ENCODE measurements around the gene NUTF2.
"Not testable (repeated sequence)": the region's sequence is repeated elsewhere in the genome, so short reads cannot be mapped to it uniquely, and the experiment has no call there.

Gene NUTF2

DNA sequence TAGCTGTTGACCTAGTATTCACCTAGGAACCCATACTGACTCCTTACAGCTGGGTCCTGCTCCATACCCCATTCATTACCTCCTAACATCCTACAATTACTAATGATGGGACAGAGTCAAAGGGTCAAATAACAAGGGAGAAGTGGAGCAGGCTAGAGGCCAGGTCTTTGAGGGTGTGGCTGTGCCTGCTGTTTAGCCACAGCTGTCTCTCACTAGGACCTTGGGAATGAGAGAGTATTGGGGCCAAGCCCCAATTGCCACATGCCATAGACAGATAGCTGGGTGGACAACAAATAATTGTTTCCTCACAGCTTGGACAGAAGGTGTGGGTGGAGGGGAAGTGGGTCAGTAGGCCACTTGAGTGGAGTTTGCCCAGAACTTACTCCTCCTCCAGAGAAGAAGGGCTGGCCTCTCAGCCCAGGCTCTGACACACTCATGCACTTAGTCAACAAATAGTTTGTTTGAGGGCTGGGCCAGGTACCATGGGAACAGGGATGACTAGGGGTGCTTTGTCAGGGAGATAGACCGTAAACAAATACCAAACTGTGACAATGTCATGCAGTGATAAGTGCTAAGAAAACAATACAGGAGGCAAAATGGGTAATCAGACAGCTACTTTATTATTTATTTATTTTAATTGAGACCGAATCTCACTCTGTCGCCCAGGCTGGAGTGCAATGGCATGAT is 11.0 kb downstream of the NUTF2 start:
- no peak overlapping the region for H3K4me3 ChIP-seq (ENCODE audit: low read depth, low read length)
- TF ChIP-seq, protein P1, sequence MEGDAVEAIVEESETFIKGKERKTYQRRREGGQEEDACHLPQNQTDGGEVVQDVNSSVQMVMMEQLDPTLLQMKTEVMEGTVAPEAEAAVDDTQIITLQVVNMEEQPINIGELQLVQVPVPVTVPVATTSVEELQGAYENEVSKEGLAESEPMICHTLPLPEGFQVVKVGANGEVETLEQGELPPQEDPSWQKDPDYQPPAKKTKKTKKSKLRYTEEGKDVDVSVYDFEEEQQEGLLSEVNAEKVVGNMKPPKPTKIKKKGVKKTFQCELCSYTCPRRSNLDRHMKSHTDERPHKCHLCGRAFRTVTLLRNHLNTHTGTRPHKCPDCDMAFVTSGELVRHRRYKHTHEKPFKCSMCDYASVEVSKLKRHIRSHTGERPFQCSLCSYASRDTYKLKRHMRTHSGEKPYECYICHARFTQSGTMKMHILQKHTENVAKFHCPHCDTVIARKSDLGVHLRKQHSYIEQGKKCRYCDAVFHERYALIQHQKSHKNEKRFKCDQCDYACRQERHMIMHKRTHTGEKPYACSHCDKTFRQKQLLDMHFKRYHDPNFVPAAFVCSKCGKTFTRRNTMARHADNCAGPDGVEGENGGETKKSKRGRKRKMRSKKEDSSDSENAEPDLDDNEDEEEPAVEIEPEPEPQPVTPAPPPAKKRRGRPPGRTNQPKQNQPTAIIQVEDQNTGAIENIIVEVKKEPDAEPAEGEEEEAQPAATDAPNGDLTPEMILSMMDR (IDR thresholded peaks at IDR 0.05; ENCODE audit: low read depth, low read length) = no peak

GRCh38 chr16:67858500-67858899 is 11.8 kb downstream of the NUTF2 start:
- no peak overlapping the region for H3K4me3 ChIP-seq (ENCODE audit: low read depth, low read length)
- TF ChIP-seq, protein P1 (IDR thresholded peaks at IDR 0.05; ENCODE audit: low read depth, low read length) = no peak

- TF ChIP-seq, protein P1 (IDR thresholded peaks at IDR 0.05; ENCODE audit: low read depth, low read length) = no peak
- H3K4me3 ChIP-seq (ENCODE audit: low read depth, low read length) = no peak overlapping the region
Measured at GRCh38 chr16:67860589-67861398, 14.1 kb downstream of the NUTF2 start.

GRCh38 chr16:67861877-67862276 is 15.1 kb downstream of the NUTF2 start:
- no peak overlapping the region for H3K4me3 ChIP-seq (ENCODE audit: low read depth, low read length)
- TF ChIP-seq, protein P1 (IDR thresholded peaks at IDR 0.05; ENCODE audit: low read depth, low read length) = no peak

DNA sequence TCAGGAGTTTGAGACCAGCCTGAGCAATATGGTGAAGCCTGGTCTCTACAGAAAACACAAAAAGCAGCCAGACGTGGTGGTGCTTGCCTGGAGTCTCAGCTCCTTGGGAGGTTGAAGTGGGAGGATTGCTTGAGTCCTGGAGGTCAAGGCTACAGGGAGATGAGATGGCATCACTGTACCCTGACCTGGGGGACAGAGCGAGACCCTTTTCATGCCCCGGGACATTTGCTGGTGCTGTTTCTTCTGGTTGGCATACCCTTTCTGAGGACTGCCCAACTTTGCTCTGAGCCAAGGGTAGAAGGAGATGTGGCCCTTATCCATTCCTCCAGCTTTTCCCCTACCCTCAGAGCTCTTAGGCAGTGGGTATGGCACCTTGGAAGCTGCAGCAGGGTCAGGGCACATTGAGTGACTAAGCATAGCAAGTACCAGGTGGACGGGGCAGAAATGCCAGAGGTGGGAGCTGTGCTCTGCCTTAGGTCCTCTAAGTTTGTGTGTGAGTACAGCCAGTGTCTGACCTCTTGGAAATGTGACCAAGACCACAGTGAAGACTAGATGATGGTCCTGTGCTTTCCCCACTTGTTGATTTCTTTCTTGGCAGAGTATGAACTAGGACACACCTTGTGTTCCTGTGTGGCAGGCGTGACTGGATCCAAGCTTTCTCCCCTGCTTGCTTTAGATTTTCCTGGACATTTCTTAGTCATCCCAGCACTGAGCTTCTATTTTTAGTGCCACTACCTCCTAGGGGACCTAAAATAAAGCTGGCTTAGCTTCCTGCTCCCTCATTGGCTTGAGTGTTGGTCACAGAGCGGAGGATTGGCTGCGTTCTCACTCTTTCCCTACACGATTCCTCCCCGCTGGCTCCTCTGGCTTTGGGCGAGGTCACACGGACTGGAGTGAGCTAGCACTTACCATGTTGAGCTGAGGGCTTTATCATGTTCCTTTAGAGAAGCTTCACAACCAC is 16.2 kb downstream of the NUTF2 start:
- TF ChIP-seq, protein P1 (IDR thresholded peaks at IDR 0.05; ENCODE audit: low read depth, low read length) = no peak
- no peak overlapping the region for H3K4me3 ChIP-seq (ENCODE audit: low read depth, low read length)

DNA sequence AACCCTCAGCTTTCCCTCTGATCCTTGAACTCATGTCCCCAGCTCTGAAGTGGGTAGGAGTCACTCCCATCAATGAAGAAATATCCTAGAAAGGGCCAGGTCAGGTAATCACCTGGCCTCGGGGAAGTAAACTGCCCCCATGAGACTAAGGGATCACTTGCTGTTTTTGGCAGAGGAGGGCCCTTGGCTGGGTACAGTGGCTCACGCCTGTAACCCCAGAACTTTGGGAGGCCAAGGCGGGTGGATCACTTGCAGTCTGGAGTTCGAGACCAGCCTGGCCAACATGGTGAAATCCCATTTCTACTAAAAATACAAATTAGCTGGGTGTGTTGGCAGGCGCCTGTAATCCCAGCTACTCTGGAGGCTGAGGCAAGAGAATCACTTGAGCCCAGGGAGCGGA is 17.3 kb downstream of the NUTF2 start:
- not testable (repeated sequence) for H3K4me3 ChIP-seq (ENCODE audit: low read depth, low read length)

GRCh38 chr16:67864594-67864993 is 17.9 kb downstream of the NUTF2 start:
- H3K4me3 ChIP-seq (ENCODE audit: low read depth, low read length) = no peak overlapping the region
- TF ChIP-seq, protein P1 (IDR thresholded peaks at IDR 0.05; ENCODE audit: low read depth, low read length) = no peak
